PFSK-1 (cell line): ENCODE results near the gene C3.

Experiments
- POLR2AphosphoS5 ChIP-seq: IDR thresholded peaks from 2 replicates; pipeline ENCODE4 v1.6.1; 2012; ENCODE audit warnings: low read depth, mild to moderate bottlenecking, control low read depth, low read length, moderate library complexity
- TAF1 ChIP-seq: IDR thresholded peaks from 2 replicates; pipeline ENCODE4 v1.6.1; 2012; ENCODE audit warnings: low read length, control low read depth, borderline replicate concordance; ENCODE audit not compliant: insufficient read depth
- TF ChIP-seq, protein P1 (sequence below), 2 experiments: IDR thresholded peaks; 2 replicates each; pipeline versions ENCODE4 v1.6.1 to v1.8.0; 2011 to 2012; ENCODE audit warnings: low read depth in 2 of 2, low read length in 2 of 2, control low read depth in 1 of 2, inconsistent platforms in 1 of 2, mild to moderate bottlenecking in 1 of 2, moderate library complexity in 1 of 2; ENCODE audit not compliant: insufficient read depth in 1 of 2

DNA sequence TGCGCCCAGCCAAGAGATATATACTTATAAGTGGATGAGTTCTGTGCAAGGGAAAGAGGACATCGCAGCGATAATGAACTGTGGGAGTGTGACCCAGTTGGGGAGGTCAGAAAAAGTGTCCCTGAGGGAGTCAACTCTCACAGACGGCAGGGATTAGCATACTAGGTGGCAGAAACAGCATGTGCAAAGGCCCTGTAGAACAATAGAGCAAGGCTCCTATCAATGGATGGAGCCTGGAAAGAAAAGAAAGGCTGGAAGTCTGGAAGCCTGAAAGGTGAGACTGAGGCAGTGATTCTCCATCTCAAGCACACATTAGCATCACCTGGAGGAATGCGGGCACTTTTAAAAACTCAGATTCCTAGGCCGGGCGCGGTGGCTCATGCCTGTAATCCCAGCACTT, 29.1 kb downstream of the C3 start:
- TF ChIP-seq TAF1 (no peak), POLR2AphosphoS5 (no peak)
- TF ChIP-seq, protein P1, sequence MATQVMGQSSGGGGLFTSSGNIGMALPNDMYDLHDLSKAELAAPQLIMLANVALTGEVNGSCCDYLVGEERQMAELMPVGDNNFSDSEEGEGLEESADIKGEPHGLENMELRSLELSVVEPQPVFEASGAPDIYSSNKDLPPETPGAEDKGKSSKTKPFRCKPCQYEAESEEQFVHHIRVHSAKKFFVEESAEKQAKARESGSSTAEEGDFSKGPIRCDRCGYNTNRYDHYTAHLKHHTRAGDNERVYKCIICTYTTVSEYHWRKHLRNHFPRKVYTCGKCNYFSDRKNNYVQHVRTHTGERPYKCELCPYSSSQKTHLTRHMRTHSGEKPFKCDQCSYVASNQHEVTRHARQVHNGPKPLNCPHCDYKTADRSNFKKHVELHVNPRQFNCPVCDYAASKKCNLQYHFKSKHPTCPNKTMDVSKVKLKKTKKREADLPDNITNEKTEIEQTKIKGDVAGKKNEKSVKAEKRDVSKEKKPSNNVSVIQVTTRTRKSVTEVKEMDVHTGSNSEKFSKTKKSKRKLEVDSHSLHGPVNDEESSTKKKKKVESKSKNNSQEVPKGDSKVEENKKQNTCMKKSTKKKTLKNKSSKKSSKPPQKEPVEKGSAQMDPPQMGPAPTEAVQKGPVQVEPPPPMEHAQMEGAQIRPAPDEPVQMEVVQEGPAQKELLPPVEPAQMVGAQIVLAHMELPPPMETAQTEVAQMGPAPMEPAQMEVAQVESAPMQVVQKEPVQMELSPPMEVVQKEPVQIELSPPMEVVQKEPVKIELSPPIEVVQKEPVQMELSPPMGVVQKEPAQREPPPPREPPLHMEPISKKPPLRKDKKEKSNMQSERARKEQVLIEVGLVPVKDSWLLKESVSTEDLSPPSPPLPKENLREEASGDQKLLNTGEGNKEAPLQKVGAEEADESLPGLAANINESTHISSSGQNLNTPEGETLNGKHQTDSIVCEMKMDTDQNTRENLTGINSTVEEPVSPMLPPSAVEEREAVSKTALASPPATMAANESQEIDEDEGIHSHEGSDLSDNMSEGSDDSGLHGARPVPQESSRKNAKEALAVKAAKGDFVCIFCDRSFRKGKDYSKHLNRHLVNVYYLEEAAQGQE (IDR thresholded peaks at IDR 0.05; ENCODE audit: insufficient read depth in 1 of 2, low read depth in 2 of 2, low read length in 2 of 2), result no peak
